ENCODE data around the gene FBXO7.
"Not testable (repeated sequence)": the region's sequence is repeated elsewhere in the genome, so short reads cannot be mapped to it uniquely, and the experiment has no call there.

FBXO7 gene

GRCh38 chr22:32477596-32477995 lies 3.0 kb downstream of the FBXO7 start:
- peak in 1 of 2 experiments; percentile 60 for DNase-seq
- TF ChIP-seq GATA1 (IDR thresholded peaks at IDR 0.05; ENCODE audit: low read depth, low read length) (no peak), POLR2A (IDR thresholded peaks at IDR 0.05; ENCODE audit: low read length) (peak; percentile 3)

GRCh38 chr22:32478552-32478951 lies 3.9 kb downstream of the FBXO7 start:
- DNase-seq = not testable (repeated sequence)

GRCh38 chr22:32478994-32479393 lies 4.4 kb downstream of the FBXO7 start:
- no peak for DNase-seq
- TF ChIP-seq GATA1 (IDR thresholded peaks at IDR 0.05; ENCODE audit: low read depth, low read length) (no peak), POLR2A (IDR thresholded peaks at IDR 0.05; ENCODE audit: low read length) (no peak)

- no peak for DNase-seq
Observed at GRCh38 chr22:32480238-32480637, 5.6 kb downstream of the FBXO7 start.

GRCh38 chr22:32482708-32483107 lies 8.1 kb downstream of the FBXO7 start:
- peak; percentile 83 to 90 for DNase-seq
- TF ChIP-seq GATA1 (IDR thresholded peaks at IDR 0.05; ENCODE audit: low read depth, low read length) (no peak), POLR2A (IDR thresholded peaks at IDR 0.05; ENCODE audit: low read length) (no peak)

More at GRCh38 chr22:32480238-32480637, 5.6 kb downstream of the FBXO7 start:
- TF ChIP-seq GATA1 (IDR thresholded peaks at IDR 0.05; ENCODE audit: low read depth, low read length) (no peak), POLR2A (IDR thresholded peaks at IDR 0.05; ENCODE audit: low read length) (no peak)

GRCh38 chr22:32486656-32487390 lies 12.2 kb downstream of the FBXO7 start:
- no peak for TF ChIP-seq GATA1 (IDR thresholded peaks at IDR 0.05; ENCODE audit: low read depth, low read length)
- TF ChIP-seq POLR2A (IDR thresholded peaks at IDR 0.05; ENCODE audit: low read length) = no peak
- DNase-seq = no peak

- TF ChIP-seq GATA1 (IDR thresholded peaks at IDR 0.05; ENCODE audit: low read depth, low read length) = no peak
- no peak for TF ChIP-seq POLR2A (IDR thresholded peaks at IDR 0.05; ENCODE audit: low read length)
- no peak for DNase-seq
Observed at GRCh38 chr22:32487461-32487860, 12.8 kb downstream of the FBXO7 start.

- no peak for DNase-seq
- TF ChIP-seq POLR2A (IDR thresholded peaks at IDR 0.05; ENCODE audit: low read length) (no peak), GATA1 (IDR thresholded peaks at IDR 0.05; ENCODE audit: low read depth, low read length) (no peak)
Observed at GRCh38 chr22:32489377-32489776, 14.8 kb downstream of the FBXO7 start.

- no peak for DNase-seq
- TF ChIP-seq POLR2A (IDR thresholded peaks at IDR 0.05; ENCODE audit: low read length) = no peak
- TF ChIP-seq GATA1 (IDR thresholded peaks at IDR 0.05; ENCODE audit: low read depth, low read length) = no peak
Observed at GRCh38 chr22:32490279-32490678, 15.7 kb downstream of the FBXO7 start.

GRCh38 chr22:32492111-32492510 lies 17.5 kb downstream of the FBXO7 start:
- TF ChIP-seq GATA1 (IDR thresholded peaks at IDR 0.05; ENCODE audit: low read depth, low read length) (no peak), POLR2A (IDR thresholded peaks at IDR 0.05; ENCODE audit: low read length) (no peak)
- no peak for DNase-seq

GRCh38 chr22:32493551-32493950 lies 18.9 kb downstream of the FBXO7 start:
- DNase-seq = no peak
- TF ChIP-seq GATA1 (IDR thresholded peaks at IDR 0.05; ENCODE audit: low read depth, low read length) (no peak), POLR2A (IDR thresholded peaks at IDR 0.05; ENCODE audit: low read length) (no peak)

- no peak for TF ChIP-seq POLR2A (IDR thresholded peaks at IDR 0.05; ENCODE audit: low read length)
- no peak for TF ChIP-seq GATA1 (IDR thresholded peaks at IDR 0.05; ENCODE audit: low read depth, low read length)
- no peak for DNase-seq
Observed at GRCh38 chr22:32494971-32495370, 20.4 kb downstream of the FBXO7 start.

- no peak for TF ChIP-seq GATA1 (IDR thresholded peaks at IDR 0.05; ENCODE audit: low read depth, low read length)
- no peak for TF ChIP-seq POLR2A (IDR thresholded peaks at IDR 0.05; ENCODE audit: low read length)
- no peak for DNase-seq
Observed at GRCh38 chr22:32499666-32500065, 25.1 kb downstream of the FBXO7 start.

- no peak for DNase-seq
- TF ChIP-seq POLR2A (IDR thresholded peaks at IDR 0.05; ENCODE audit: low read length) (no peak), GATA1 (IDR thresholded peaks at IDR 0.05; ENCODE audit: low read depth, low read length) (no peak)
Observed at GRCh38 chr22:32501836-32502752, 27.5 kb downstream of the FBXO7 start.

All from erythroblast (primary cell).